Mucosa of descending colon (tissue), 3 donors: ENCODE data around the gene KRTAP1-5. TPM values are rescaled to one million over a fixed set of nuclear protein-coding genes. Genes with fewer than 3 reads are reported as not detected.

Experiments used
- ATAC-seq: fragments of 200-7000 bp; cut with Tn5 transposase; one replicate; pipeline ENCODE4 v1.9.1; 2020; ENCODE audit warnings: mild to moderate bottlenecking, moderate library complexity
- DNase-seq, 3 donors: peaks; one replicate each; pipeline ENCODE4 v3.0.0-alpha.2; 2020
- H3K36me3 ChIP-seq: fragments of 200-600 bp; one replicate; pipeline ENCODE4 v1.8.0; 2021; ENCODE audit warnings: low read depth, mild to moderate bottlenecking
- H3K4me1 ChIP-seq: fragments of 200-600 bp; one replicate; pipeline ENCODE4 v1.8.0; 2021; ENCODE audit warnings: low read depth, mild to moderate bottlenecking
- H3K4me3 ChIP-seq: fragments of 200-600 bp; one replicate; pipeline ENCODE4 v1.8.0; 2021; ENCODE audit warnings: mild to moderate bottlenecking
- H3K9me3 ChIP-seq: fragments of 200-600 bp; one replicate; pipeline ENCODE4 v1.8.0; 2021; ENCODE audit warnings: mild to moderate bottlenecking
- intact Hi-C, 2 donors: fragments of 100-400 bp; cut with DNase I in 1 of 2; cut with micrococcal nuclease in 1 of 2; formaldehyde crosslinking; loops; one replicate each; pipeline versions ENCODE4 v1.11.0 to v1.11.1; 2022; cut with DNase I, micrococcal nuclease
- total RNA-seq, 3 donors: library from RNA; stranded (reverse); fragmentation: NEBNext Ultra II Directional in 2 of 3; extraction: Animal tissue kit (Norgen Biotek cat#: 25700) in 2 of 3; gene quantifications; one replicate each; pipeline versions ENCODE4 v1.2.1 to v1.2.4, GENCODE V29; 2021 to 2023
- TF ChIP-seq, protein P1 (sequence below): fragments of 200-600 bp; IDR thresholded peaks from one replicate; pipeline ENCODE4 v1.8.0; 2022; ENCODE audit warnings: antibody characterized with exemption, mild to moderate bottlenecking
- donor health status: DM: no; HTN: no; CAD: no; lungs with moderate emphysema.
- donor health status: DM: no; HTN: no; CAD: no.
- donor health status: DM: no; HTN: yes; CAD: no.

The KRTAP1-5 gene
- total RNA-seq, 3 donors from 2014 or later: not detected

DNA sequence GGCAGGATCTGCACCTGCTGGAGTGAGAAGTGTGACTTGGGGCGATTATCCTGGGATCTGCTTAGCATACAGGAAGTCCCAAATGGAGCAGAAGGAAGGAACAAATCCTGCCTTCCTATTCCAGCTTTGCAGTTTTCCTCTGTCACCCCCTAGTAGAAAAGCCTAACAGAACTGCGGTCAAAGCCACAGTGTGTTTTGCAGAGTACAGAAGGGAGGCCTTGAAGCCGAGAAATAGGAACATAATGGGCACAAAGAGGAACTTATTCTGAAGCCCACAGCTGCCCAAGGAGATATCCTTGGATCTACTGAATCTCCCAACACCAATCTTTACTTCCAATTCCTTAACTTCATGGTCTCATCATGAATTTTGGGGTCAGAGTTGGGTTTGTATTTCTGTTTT is 8.5 kb downstream of the KRTAP1-5 start:
- no peak for DNase-seq
- intact Hi-C loops: no loop called here
- Histone ChIP-seq H3K4me1 (no peaks in the 10 kb centered on the region), H3K4me3 (no peak overlapping the region), H3K36me3 (no peaks in the 10 kb centered on the region), H3K9me3 (no peaks in the 10 kb centered on the region)
- TF ChIP-seq, protein P1, sequence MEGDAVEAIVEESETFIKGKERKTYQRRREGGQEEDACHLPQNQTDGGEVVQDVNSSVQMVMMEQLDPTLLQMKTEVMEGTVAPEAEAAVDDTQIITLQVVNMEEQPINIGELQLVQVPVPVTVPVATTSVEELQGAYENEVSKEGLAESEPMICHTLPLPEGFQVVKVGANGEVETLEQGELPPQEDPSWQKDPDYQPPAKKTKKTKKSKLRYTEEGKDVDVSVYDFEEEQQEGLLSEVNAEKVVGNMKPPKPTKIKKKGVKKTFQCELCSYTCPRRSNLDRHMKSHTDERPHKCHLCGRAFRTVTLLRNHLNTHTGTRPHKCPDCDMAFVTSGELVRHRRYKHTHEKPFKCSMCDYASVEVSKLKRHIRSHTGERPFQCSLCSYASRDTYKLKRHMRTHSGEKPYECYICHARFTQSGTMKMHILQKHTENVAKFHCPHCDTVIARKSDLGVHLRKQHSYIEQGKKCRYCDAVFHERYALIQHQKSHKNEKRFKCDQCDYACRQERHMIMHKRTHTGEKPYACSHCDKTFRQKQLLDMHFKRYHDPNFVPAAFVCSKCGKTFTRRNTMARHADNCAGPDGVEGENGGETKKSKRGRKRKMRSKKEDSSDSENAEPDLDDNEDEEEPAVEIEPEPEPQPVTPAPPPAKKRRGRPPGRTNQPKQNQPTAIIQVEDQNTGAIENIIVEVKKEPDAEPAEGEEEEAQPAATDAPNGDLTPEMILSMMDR: no peak
- no peak for ATAC-seq

DNA sequence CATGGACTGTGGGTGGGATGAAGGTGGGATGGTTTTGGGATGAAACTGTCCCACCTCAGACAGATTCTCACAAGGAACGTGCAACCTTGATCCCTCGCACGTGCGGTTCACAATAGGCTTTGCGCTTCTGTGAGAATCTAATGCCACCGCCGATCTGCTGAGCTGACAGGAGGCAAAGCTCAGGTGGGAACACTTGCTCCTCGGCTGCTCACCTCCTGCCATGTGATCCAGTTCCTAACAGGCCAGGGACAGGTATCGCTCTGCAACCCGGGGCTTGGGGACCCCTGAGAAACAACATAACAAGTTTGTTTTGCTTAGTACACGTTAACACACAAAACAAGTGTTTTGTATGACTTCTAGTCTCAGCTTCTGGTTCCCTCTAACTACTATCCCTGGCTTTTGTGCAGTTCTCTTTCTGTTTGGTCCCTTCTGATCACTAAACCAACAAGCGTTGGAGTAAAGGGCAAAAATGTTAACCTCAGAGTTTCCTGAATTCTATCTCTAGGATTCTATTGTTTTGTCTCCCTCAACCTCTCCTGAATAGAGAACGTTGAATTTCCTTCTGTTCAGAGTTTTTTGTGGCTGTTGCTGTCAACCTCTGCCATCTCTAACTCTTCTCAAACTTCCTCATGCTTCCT is 10.3 kb downstream of the KRTAP1-5 start:
- ATAC-seq: no peak

DNA sequence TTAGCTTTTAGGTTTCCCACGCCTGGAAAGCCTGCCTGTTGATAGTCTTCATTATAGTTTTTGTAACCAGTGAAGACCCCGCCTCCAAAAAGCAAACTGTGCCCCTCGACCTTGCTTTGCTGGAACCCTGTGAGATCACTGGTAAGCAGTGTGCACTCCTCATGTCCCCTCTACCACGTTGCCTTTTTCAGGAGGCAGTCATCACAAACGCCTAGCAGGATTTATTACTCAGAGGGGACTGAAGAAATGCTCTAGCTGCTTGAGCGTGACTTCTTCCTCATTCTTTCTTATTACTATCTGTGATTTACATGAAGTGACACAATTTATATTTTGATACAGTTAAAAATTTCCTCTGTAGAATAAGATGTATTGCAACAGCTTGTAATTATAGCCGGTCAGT is 11.6 kb downstream of the KRTAP1-5 start:
- Histone ChIP-seq H3K4me1 (no peaks in the 10 kb centered on the region), H3K36me3 (no peaks in the 10 kb centered on the region), H3K4me3 (no peak overlapping the region), H3K9me3 (no peaks in the 10 kb centered on the region)
- intact Hi-C loops: no loop called here
- no peak for DNase-seq
- TF ChIP-seq, protein P1: no peak
- ATAC-seq: no peak

More for the DNA sequence above, 10.3 kb downstream of the KRTAP1-5 start:
- DNase-seq: no peak
- H3K4me1 ChIP-seq: no peaks in the 10 kb centered on the region
- no peak overlapping the region for H3K4me3 ChIP-seq
- no peaks in the 10 kb centered on the region for H3K9me3 ChIP-seq
- TF ChIP-seq, protein P1: no peak
- intact Hi-C loops: no loop called here
- H3K36me3 ChIP-seq: no peaks in the 10 kb centered on the region

DNA sequence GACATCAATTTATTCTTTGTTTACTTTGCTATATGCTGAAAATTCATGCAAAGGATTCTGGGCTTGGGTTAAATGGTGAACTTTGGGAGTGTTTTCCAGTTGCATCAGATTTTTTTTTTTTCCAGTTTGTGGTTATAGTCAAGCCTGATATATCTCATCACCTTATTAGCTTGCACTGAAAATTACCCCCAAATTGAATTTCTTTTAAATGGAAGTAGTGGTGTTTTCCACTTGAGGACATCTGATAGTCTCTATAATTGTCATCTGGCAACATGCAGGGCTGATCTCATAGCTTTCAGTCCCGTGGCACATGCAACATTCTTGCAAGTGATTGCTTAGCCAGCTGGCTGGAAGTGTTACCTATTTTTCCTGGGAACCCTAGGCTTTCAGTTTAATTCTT is 13.4 kb downstream of the KRTAP1-5 start:
- no peak overlapping the region for H3K4me3 ChIP-seq
- H3K9me3 ChIP-seq: no peaks in the 10 kb centered on the region
- no peak for DNase-seq
- no peak for ATAC-seq
- TF ChIP-seq, protein P1: no peak
- intact Hi-C loops: no loop called here
- H3K4me1 ChIP-seq: no peaks in the 10 kb centered on the region
- no peaks in the 10 kb centered on the region for H3K36me3 ChIP-seq

DNA sequence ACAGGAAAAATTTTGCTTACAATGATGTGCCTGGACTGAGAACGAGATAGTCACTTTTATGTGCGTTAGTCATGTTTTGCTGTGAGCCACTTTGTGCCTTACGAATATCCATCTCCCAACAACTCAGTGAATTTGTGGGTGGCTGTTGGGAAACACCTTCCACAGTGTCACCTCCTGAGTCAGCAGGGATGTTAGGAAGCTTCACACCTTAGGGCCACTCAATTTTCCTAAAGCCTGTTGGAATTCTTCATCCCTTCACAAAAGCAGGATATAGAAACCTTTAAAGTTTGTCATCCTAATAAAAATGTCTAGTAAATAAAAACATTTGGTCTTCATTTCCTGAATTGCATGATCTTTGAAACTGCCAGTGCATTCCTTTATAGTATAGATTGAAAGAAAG is 13.8 kb downstream of the KRTAP1-5 start:
- no peaks in the 10 kb centered on the region for H3K9me3 ChIP-seq
- no peak overlapping the region for H3K4me3 ChIP-seq
- H3K36me3 ChIP-seq: no peaks in the 10 kb centered on the region
- TF ChIP-seq, protein P1: no peak
- no peaks in the 10 kb centered on the region for H3K4me1 ChIP-seq
- no peak for ATAC-seq
- intact Hi-C loops: no loop called here
- no peak for DNase-seq
